K562 (cell line): ENCODE measurements around the gene TSPAN18. TPM values are rescaled to one million over a fixed set of nuclear protein-coding genes. Genes with fewer than 3 reads are reported as not detected.

Experiments used
- ETV5 ChIP-seq: sonication (generic); formaldehyde crosslinking; IDR thresholded peaks from 2 replicates; pipeline ENCODE4 v1.4.0; 2020; ENCODE audit warnings: low read depth, mild to moderate bottlenecking, missing genetic modification reagents
- polyA plus RNA-seq, 8 experiments: library from polyadenylated mRNA; depleted of rRNA in 4 of 8; stranded (reverse) in 5 of 8; unstranded in 3 of 8; fragments of >200 nt; fragmentation: Nextera tagmentation in 2 of 8; fragmentation: Illumina TruSeq in 1 of 8; extraction: Ambion mirVana in 2 of 8; extraction: Trizol in 1 of 8; gene quantifications; 2 replicates each; pipeline versions ENCODE4 v1.2.1 to v1.2.3, GENCODE V29; 2011 to 2014; ENCODE audit warnings: inconsistent platforms in 1 of 8, missing spikeins in 1 of 8
- total RNA-seq, 7 experiments: library from RNA; depleted of rRNA in 6 of 7; stranded (reverse); fragments of >200 nt in 6 of 7; fragmentation: Illumina TruSeq in 2 of 7; extraction: Trizol in 2 of 7; gene quantifications; 2 replicates each; pipeline versions ENCODE4 v1.2.1 to v1.2.3, GENCODE V29; 2011 to 2021; ENCODE audit warnings: low replicate concordance in 1 of 7
- TF ChIP-seq, protein P1 (sequence below): fragments of 450-650 bp; IDR thresholded peaks from 2 replicates; pipeline ENCODE4 v1.6.1; 2016; ENCODE audit warnings: low read depth

The TSPAN18 gene
- total and polyA plus RNA-seq, 9 of the 15 experiments (the other 6 are each of a cell fraction or from before 2014, with no cell fraction given), result 0.17 to 0.35 (median 0.22) TPM; not detected in 4

DNA sequence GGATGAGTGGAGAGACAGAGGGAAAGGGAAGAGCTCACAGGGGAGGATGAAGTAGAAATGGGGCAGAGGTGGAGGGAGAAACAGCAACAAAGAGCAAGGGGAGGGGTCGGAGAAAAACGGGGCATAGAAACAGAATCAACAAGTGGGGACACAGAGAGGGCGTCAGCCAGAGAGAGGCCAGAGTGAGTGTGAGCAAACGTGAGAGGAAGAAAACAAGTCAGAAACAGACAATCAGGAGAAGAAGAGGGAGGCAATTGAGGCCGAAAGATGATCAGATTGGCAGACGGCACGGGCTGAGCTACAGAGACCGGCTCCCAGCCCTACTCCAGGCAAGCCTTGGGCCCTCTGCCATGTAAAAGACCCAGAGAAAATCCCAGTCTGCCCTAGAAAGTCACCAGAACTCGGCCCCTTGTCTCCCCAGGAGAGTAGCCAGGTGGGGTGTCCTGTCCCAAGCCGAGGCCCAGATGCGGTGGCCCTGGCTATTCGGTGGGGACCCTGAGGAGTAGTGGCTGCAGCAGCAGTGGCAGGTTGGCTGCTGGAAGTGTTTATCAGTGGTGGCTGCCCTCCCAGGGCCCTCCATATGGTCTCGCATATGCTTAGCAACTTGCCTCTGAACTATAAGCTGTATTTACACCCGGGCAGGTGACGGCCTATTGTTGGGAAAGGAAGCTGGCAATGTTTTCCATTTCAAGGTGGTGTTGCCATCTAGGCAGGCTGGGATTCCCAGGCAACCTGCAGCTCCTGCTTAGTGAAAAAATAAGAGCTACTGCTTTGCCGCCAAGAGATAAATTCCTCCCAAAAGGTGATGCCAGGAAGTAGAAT lies 14.8 kb upstream of the TSPAN18 start (continued):
- TF ChIP-seq, protein P1, sequence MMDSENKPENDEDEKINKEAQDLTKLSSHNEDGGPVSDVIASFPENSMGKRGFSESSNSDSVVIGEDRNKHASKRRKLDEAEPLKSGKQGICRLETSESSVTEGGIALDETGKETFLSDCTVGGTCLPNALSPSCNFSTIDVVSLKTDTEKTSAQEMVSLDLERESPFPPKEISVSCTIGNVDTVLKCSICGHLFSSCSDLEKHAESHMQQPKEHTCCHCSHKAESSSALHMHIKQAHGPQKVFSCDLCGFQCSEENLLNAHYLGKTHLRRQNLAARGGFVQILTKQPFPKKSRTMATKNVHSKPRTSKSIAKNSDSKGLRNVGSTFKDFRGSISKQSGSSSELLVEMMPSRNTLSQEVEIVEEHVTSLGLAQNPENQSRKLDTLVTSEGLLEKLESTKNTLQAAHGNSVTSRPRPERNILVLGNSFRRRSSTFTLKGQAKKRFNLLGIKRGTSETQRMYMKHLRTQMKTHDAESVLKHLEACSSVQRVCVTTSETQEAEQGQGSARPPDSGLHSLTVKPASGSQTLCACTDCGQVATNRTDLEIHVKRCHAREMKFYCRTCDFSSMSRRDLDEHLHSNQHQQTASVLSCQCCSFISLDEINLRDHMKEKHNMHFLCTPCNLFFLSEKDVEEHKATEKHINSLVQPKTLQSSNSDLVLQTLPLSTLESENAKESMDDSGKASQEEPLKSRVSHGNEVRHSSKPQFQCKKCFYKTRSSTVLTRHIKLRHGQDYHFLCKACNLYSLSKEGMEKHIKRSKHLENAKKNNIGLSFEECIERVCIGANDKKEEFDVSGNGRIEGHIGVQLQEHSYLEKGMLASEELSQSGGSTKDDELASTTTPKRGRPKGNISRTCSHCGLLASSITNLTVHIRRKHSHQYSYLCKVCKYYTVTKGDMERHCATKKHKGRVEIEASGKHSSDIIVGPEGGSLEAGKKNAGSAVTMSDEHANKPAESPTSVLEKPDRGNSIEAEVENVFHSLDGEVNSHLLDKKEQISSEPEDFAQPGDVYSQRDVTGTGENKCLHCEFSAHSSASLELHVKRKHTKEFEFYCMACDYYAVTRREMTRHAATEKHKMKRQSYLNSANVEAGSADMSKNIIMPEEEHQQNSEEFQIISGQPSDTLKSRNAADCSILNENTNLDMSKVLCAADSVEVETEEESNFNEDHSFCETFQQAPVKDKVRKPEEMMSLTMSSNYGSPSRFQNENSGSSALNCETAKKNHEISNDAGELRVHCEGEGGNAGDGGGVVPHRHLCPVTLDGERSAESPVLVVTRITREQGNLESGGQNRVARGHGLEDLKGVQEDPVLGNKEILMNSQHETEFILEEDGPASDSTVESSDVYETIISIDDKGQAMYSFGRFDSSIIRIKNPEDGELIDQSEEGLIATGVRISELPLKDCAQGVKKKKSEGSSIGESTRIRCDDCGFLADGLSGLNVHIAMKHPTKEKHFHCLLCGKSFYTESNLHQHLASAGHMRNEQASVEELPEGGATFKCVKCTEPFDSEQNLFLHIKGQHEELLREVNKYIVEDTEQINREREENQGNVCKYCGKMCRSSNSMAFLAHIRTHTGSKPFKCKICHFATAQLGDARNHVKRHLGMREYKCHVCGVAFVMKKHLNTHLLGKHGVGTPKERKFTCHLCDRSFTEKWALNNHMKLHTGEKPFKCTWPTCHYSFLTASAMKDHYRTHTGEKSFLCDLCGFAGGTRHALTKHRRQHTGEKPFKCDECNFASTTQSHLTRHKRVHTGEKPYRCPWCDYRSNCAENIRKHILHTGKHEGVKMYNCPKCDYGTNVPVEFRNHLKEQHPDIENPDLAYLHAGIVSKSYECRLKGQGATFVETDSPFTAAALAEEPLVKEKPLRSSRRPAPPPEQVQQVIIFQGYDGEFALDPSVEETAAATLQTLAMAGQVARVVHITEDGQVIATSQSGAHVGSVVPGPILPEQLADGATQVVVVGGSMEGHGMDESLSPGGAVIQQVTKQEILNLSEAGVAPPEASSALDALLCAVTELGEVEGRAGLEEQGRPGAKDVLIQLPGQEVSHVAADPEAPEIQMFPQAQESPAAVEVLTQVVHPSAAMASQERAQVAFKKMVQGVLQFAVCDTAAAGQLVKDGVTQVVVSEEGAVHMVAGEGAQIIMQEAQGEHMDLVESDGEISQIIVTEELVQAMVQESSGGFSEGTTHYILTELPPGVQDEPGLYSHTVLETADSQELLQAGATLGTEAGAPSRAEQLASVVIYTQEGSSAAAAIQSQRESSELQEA, result no peak
- no peak for TF ChIP-seq ETV5 (CRISPR knock-in tag)
